ENCODE results near the gene YJU2.
"Not testable (repeated sequence)": the region's sequence is repeated elsewhere in the genome, so short reads cannot be mapped to it uniquely, and the experiment has no call there.

Gene YJU2

DNA sequence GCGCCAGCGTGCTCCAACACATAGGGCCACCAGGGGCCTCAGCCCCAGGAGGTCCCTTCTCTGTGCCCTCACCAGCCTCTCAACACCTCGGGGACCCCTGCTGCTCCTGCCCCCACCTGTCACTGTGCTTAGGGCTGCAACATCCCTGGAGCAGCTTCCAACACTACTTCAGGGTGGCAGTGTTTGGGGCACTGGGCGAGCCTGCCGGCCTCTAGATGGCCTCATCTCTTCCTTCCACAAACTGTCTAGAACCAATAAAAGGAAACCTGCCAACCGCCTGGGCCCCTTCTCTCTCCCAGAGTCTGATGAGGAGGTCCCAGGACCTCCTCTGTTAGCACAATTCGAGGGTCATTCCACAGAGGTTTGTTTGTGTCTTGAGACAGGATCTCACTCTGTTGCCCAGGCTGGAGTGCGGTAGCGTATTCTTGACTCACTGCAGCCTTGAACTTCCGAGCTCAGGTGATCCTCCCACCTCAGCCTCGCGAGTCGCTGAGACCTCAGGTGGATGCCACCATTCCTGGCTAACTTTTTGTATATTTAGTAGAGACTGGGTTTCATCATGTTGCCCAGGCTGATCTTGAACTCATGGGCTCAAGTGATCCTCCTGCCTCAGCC is 22.0 kb downstream of the YJU2 start:
- no peak for DNase-seq

GRCh38 chr19:4272894-4273293 is 26.0 kb downstream of the YJU2 start:
- DNase-seq: no peak

DNA sequence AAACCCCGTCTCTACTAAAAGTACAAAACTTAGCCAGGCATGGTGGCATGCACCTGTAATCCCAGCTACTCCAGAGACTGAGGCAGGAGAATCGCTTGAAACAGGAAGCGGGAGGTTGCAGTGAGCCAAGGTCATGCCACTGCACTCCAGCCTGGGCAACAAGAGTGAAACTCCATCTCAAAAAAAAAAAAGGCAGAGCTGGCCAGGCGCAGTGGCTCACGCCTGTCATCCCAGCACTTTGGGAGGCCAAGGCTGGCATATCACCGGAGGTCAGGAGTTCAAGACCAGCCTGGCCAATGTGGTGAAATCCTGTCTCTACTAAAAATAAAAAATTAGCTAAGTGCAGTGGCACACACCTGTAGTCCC is 27.4 kb downstream of the YJU2 start:
- not testable (repeated sequence) for DNase-seq

DNA sequence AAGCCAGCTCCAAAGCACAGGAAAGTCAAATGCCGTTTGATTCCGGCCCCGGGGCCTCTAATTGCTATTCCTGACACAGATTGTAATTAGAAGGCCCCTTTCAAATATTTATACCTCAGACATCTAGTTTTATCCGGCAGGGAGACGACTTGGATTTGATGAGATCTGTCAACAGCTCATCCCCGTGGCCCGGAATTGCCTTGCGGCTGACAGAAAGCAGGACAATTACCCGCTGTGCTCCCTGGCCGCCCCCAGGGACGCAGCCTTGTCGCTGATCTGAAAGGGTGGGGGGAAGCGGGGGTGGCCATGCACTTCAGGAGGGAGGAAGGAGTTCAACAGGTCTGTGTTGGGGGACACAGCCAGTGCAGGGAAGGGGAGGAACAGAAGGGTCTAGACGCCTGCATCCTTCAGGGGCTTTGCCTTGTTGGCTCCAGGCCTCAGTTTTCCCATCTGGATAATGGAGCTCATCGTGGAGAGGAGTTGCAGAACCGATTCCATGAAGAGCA is 30.4 kb downstream of the YJU2 start:
- DNase-seq: no peak

DNA sequence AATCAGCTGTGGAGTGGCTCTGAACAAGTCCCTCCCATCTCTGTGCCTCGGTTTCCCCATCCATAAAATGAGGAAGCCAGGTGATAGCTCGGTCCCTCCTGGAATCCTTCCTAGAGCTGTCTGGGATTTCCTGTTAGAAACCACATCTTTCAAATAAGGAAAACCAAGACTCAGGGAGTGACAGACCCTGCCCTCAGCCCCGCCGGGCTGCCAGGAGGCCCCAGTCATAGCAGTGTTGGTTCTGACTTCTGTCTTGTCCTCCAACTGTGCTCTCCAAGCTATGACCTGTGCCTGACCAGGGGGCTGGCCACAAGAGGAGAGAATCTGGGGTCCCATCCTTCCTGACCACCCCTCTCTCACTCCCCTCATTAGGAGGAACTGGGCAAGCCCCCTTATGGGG is 31.1 kb downstream of the YJU2 start:
- no peak for DNase-seq

GRCh38 chr19:4278419-4279266 is 31.8 kb downstream of the YJU2 start, which contains the start of gene SHD:
SHD (plus strand) TSS chr19:4279266; CDS start chr19:4280064, 798 bp downstream.
- DNase-seq: no peak

- DNase-seq: no peak
These were observed 32.3 kb downstream of the YJU2 start for GRCh38 chr19:4279267-4279529.

- no peak for DNase-seq
These were observed 32.9 kb downstream of the YJU2 start for GRCh38 chr19:4279530-4280422.

- no peak for DNase-seq
These were observed 37.5 kb downstream of the YJU2 start for GRCh38 chr19:4284176-4284958.

- no peak for DNase-seq
These were observed 38.1 kb downstream of the YJU2 start for GRCh38 chr19:4284974-4285373.

- DNase-seq: not testable (repeated sequence)
These were observed 39.3 kb downstream of the YJU2 start for GRCh38 chr19:4286141-4286540.

DNA sequence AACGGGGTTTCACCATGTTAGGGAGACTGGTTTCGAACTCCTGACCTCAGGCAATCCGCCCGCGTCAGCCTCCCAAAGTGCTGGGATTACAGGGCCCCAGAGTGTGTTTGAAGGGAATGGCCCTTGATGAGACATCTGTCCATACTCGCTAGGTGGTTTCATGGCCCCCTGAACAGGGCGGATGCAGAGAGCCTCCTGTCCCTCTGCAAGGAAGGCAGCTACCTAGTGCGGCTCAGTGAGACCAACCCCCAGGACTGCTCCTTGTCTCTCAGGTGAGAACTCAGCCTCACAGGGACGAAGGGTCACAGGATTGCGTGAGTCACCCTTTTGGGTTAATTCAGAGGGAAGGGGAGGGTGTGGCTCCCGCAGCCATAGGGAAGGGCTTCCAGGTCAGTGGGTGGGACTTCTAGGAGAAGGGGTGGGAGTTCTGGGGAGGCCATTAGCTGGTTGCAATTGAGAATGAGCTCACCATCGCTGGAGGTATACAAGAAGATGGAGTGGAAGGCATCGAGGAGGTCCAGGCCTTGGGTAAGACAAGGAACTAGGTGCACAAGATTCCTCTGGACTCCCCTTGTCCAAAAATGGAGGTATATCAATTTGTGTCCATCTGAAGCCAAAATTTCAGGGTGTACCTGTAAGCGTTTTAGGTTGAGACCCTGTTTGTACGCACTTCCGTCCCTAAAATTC is 41.4 kb downstream of the YJU2 start:
- DNase-seq: no peak

- no peak for DNase-seq
These were observed 44.4 kb downstream of the YJU2 start for GRCh38 chr19:4291184-4291732.

- no peak for DNase-seq
These were observed 45.6 kb downstream of the YJU2 start for GRCh38 chr19:4292515-4292914.

DNA sequence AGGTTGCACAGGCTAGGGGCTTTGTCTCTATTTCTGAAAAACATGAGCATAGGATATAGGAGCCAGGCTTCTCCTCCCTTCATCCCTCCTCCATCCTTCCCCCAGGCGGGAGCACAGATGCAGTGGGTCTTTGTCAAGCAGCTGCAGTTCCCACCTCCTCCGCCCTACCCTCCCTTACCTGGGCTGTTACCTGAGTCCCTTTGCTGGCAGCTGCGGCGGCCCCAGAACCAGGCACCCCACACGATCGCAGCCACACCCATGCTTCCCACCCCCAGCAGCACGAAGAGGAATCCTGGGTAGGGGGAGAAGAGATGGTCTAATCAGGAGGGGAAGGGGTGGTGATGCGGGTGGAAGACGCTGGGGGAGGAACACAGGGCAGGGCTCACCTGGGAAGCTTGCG is 47.5 kb downstream of the YJU2 start:
- DNase-seq: no peak

DNA sequence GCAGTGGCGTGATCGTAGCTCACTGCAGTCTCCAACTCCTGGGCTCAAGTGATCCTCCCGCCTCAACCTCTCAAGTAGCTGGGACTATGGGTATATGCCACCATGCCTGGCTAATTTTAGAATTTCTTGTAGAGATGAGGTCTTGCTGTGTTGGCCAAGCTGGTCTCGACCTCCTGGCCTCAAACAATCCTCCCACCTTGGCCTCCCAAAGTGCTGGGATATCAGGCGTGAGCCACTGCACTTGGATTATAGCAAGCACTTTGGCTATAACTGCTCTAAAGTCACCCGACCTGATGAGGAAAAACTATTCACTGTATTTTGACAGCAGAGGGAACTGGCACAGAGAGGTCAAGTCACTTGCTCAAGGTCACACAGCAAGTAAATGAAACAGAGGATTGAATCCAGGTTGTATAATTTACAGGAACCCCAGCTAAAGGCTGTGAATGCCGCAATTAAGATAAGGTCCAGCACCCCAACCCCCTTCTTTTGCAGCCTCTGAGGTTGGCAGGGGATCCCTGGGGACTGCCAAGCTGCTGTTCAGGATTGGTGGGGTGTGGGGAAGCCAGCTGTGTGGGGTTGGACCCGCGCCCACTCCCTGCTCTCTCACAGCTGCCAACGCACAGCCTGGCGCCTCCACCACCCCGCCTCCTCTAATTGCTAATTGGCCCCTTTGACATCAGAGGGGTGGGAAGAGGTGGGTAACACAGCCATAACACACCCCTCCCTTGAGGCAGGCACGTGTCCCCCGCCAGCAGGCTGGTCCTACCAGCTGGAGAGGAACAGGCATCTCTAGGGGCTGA is 49.3 kb downstream of the YJU2 start:
- peak; percentile 89 for DNase-seq

DNA sequence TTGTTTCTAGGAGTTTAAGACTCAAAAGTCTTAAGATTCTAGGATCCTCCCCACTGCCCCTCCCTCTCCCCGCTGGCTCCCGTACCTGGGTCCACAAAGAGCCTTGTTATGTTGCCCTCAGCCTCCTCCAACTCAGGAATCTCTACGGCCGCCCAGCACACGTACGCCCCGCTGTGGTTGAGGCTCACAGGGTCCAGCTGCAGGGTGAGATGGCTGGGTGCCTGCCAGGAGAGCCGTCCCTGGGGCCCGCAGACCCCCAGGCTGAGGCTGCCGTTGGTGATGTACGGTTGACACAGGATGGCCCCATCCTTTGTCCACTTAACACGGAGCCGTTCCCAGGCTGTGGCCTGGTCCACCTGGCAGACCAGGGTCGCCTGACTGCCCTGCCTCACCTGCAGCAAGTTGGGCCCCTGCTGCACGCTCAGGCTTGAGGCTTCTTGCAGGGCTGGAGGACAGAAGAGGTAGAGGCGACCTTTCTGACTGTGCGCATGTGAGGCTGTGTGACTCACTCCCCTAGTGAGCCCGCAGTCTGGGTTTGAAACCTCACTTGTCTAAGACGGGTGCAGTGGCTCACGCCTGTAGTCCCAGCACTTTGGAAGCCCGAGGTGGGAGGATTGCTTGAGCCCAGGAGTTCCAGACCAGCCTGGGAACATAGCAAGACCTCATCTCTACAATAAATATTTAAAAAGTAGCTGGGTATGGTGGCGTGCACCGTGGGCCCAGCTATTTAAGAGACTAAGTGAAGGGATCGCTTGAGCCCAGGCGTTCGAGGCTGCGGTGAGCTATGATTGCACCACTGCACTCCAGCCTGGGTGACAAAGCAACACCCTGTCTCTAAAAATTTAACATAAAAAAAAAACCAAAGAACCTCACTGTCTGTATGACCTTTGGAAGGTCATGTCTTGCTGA is 51.3 kb downstream of the YJU2 start:
- no peak for DNase-seq

GRCh38 chr19:4298810-4299550 is 52.1 kb downstream of the YJU2 start:
- no peak for DNase-seq

- no peak for DNase-seq
These were observed 53.7 kb downstream of the YJU2 start for GRCh38 chr19:4300589-4300988.
